HCT116 (cell line): ENCODE data around the gene SLC6A7. TPM values are rescaled to one million over a fixed set of nuclear protein-coding genes. Genes with fewer than 3 reads are reported as not detected.

Source experiments
- ATAC-seq: fragments of 200-7000 bp; cut with Tn5 transposase; 2 replicates; pipeline ENCODE4 v1.9.1; 2020; ENCODE audit warnings: mild to moderate bottlenecking, moderate library complexity
- BruUV-seq: library from RNA; stranded (reverse); fragments of 400-500 nt; replicated peaks from 2 replicates; lab custom pipeline; 2021; lab: Mats Ljungman, UMichigan
- CTCF ChIA-PET: fragments of 300-600 bp; sonication (Branson Sonifier 250); formaldehyde crosslinking; loops from one replicate; lab custom pipeline; 2021; ENCODE audit warnings: antibody characterized with exemption; lab: Charles Lee
- POLR2A ChIA-PET: fragments of 300-600, 350-600 bp; sonication (Branson Sonifier 250); formaldehyde crosslinking; loops from one replicate; lab custom pipeline; 2021; ENCODE audit warnings: antibody characterized with exemption; lab: Charles Lee
- RAD21 ChIA-PET, 2 experiments: fragments of 300-600 bp; sonication (Branson Sonifier 250); formaldehyde crosslinking; loops; one replicate each; lab custom pipeline; 2023; ENCODE audit warnings: low total read pairs in 2 of 2; ENCODE audit not compliant: uncharacterized antibody in 2 of 2, unreplicated experiment in 2 of 2, low non-redundant PET in 1 of 2; lab: Charles Lee
- DNase-seq: peaks from one replicate; pipeline ENCODE4 v3.0.0-alpha.2; 2010; ENCODE audit warnings: low read depth, low spot score
- H2AFZ ChIP-seq: fragments of 200-600 bp; shearing (Covaris generic), sonication (generic); 2 replicates; pipeline ENCODE4 v1.6.1; 2017; ENCODE audit warnings: low read depth, mixed run types, mixed read lengths, antibody characterized with exemption, low read length; ENCODE audit not compliant: poor library complexity, severe bottlenecking
- H3K27ac ChIP-seq: 2 replicates; pipeline ENCODE4 v1.5.1; 2012; ENCODE audit warnings: low read depth, low read length
- H3K27me3 ChIP-seq: fragments of 200-600 bp; sonication (generic); 2 replicates; pipeline ENCODE4 v1.6.1; 2016; ENCODE audit warnings: mixed run types, low read length, mixed read lengths; ENCODE audit not compliant: insufficient read depth
- H3K36me3 ChIP-seq, 2 experiments: fragments of 200-500 bp in 1 of 2; fragments of 200-600 bp in 1 of 2; sonication (Bioruptor generic) in 1 of 2; sonication (generic) in 1 of 2; 2 replicates each; pipeline versions ENCODE4 v1.5.1 to v1.6.1; 2014 to 2016; ENCODE audit warnings: low read length in 2 of 2, inconsistent platforms in 1 of 2, mixed read lengths in 1 of 2, mixed run types in 1 of 2; ENCODE audit not compliant: insufficient read depth in 2 of 2, control insufficient read depth in 1 of 2
- H3K4me1 ChIP-seq, 2 experiments: fragments of 200-600 bp in 1 of 2; sonication (generic) in 1 of 2; 2 replicates each; pipeline versions ENCODE4 v1.5.1 to v1.6.1; 2012 to 2017; ENCODE audit warnings: low read length in 2 of 2, inconsistent platforms in 1 of 2, mild to moderate bottlenecking in 1 of 2, mixed read lengths in 1 of 2, mixed run types in 1 of 2, moderate library complexity in 1 of 2; ENCODE audit not compliant: insufficient read depth in 2 of 2, control insufficient read depth in 1 of 2
- H3K4me2 ChIP-seq: fragments of 200-600 bp; sonication (generic); 2 replicates; pipeline ENCODE4 v1.6.1; 2017; ENCODE audit warnings: mixed run types, low read length, mixed read lengths
- H3K4me3 ChIP-seq, 2 experiments: fragments of 200-600 bp in 1 of 2; sonication (generic) in 1 of 2; replicated peaks in 1 of 2; 2 replicates each; pipeline ENCODE4 v1.5.1; 2011 to 2016; ENCODE audit warnings: low read length in 2 of 2, control low read depth in 1 of 2, low read depth in 1 of 2, mild to moderate bottlenecking in 1 of 2, mixed read lengths in 1 of 2, mixed run types in 1 of 2
- H3K79me2 ChIP-seq: fragments of 200-600 bp; sonication (generic); 2 replicates; pipeline ENCODE4 v1.6.1; 2017; ENCODE audit warnings: mild to moderate bottlenecking, mixed run types, low read length, moderate library complexity, mixed read lengths; ENCODE audit not compliant: insufficient read depth
- H3K9ac ChIP-seq: fragments of 200-600 bp; sonication (generic); 2 replicates; pipeline ENCODE4 v1.6.1; 2016; ENCODE audit warnings: low read length, mixed read lengths
- H3K9me2 ChIP-seq: fragments of 200-600 bp; sonication (generic), shearing (Covaris generic); 2 replicates; pipeline ENCODE4 v1.6.1; 2017; ENCODE audit warnings: mixed run types, mild to moderate bottlenecking, moderate library complexity; ENCODE audit not compliant: insufficient read depth
- H3K9me3 ChIP-seq, 2 experiments: fragments of 200-500 bp in 1 of 2; fragments of 200-600 bp in 1 of 2; sonication (Bioruptor generic) in 1 of 2; sonication (generic) in 1 of 2; 2 replicates each; pipeline ENCODE4 v1.6.1; 2014 to 2017; ENCODE audit warnings: low read length in 2 of 2, mixed read lengths in 2 of 2, inconsistent platforms in 1 of 2, low read depth in 1 of 2, mild to moderate bottlenecking in 1 of 2, mixed run types in 1 of 2, moderate library complexity in 1 of 2; ENCODE audit not compliant: control insufficient read depth in 1 of 2, insufficient read depth in 1 of 2
- H4K20me1 ChIP-seq: fragments of 200-600 bp; sonication (generic), shearing (Covaris generic); 2 replicates; pipeline ENCODE4 v1.6.1; 2017; ENCODE audit warnings: mixed run types, mild to moderate bottlenecking, moderate library complexity; ENCODE audit not compliant: insufficient read depth
- CEBPB ChIP-seq: IDR thresholded peaks from 2 replicates; pipeline ENCODE4 v1.6.1; 2012; ENCODE audit warnings: low read depth
- EGR1 ChIP-seq: IDR thresholded peaks from 2 replicates; pipeline ENCODE4 v1.6.1; 2012; ENCODE audit warnings: low read depth
- ELF1 ChIP-seq: IDR thresholded peaks from 2 replicates; pipeline ENCODE4 v1.6.1; 2012; ENCODE audit warnings: low read depth, borderline replicate concordance
- EZH2 ChIP-seq: fragments of 200-600 bp; sonication (generic); IDR thresholded peaks from 2 replicates; pipeline ENCODE4 v1.6.1; 2017; ENCODE audit warnings: antibody characterized with exemption, mixed run types
- EZH2phosphoT487 ChIP-seq: fragments of 200-600 bp; IDR thresholded peaks from 2 replicates; pipeline ENCODE4 v1.6.1; 2018; ENCODE audit warnings: antibody characterized with exemption, borderline replicate concordance
- FOSL1 ChIP-seq: IDR thresholded peaks from 2 replicates; pipeline ENCODE4 v1.6.1; 2012; ENCODE audit warnings: low read depth
- JUND ChIP-seq: IDR thresholded peaks from 2 replicates; pipeline ENCODE4 v1.6.1; 2012
- MAX ChIP-seq: IDR thresholded peaks from 2 replicates; pipeline ENCODE4 v1.6.1; 2012
- POLR2A ChIP-seq: IDR thresholded peaks from 2 replicates; pipeline ENCODE4 v1.7.0; 2011; ENCODE audit warnings: borderline replicate concordance; ENCODE audit not compliant: insufficient read depth, insufficient read length; ENCODE audit errors: extremely low read depth
- POLR2AphosphoS5 ChIP-seq: IDR thresholded peaks from 2 replicates; pipeline ENCODE4 v1.6.1; 2011; ENCODE audit warnings: mild to moderate bottlenecking, low read depth, low read length, moderate library complexity
- RAD21 ChIP-seq: IDR thresholded peaks from 2 replicates; pipeline ENCODE4 v1.6.1; 2012; ENCODE audit warnings: low read depth, mild to moderate bottlenecking
- REST ChIP-seq: IDR thresholded peaks from 2 replicates; pipeline ENCODE4 v1.6.1; 2012; ENCODE audit warnings: low read depth
- SIN3A ChIP-seq: IDR thresholded peaks from 2 replicates; pipeline ENCODE4 v1.6.1; 2012; ENCODE audit warnings: low read depth
- SRF ChIP-seq: IDR thresholded peaks from 2 replicates; pipeline ENCODE4 v1.6.1; 2012; ENCODE audit warnings: low read depth
- TCF7L2 ChIP-seq: IDR thresholded peaks from 2 replicates; pipeline ENCODE4 v1.7.0; 2011; ENCODE audit warnings: borderline replicate concordance, inconsistent platforms; ENCODE audit not compliant: insufficient read depth, insufficient read length; ENCODE audit errors: extremely low read depth
- YY1 ChIP-seq: IDR thresholded peaks from 2 replicates; pipeline ENCODE4 v1.6.1; 2011; ENCODE audit warnings: low read length, low read depth, moderate library complexity, mild to moderate bottlenecking; ENCODE audit not compliant: insufficient replicate concordance; ENCODE audit errors: extremely low read depth
- intact Hi-C: fragments of 100-400 bp; cut with micrococcal nuclease; formaldehyde crosslinking; loops from 2 replicates; pipeline ENCODE4 v1.10.0; 2022
- total RNA-seq: library from RNA; stranded (reverse); gene quantifications from one replicate; pipeline ENCODE4 v1.2.1, GENCODE V29; 2021; ENCODE audit not compliant: unreplicated experiment
- TF ChIP-seq, protein P1 (sequence below): IDR thresholded peaks from 2 replicates; pipeline ENCODE4 v1.6.1; 2011; ENCODE audit warnings: mild to moderate bottlenecking, low read length, moderate library complexity; ENCODE audit not compliant: insufficient replicate concordance; ENCODE audit errors: extremely low read depth

The SLC6A7 gene
- total RNA-seq, 1 experiment from 2014 or later, result not detected

GRCh38 chr5:150210644-150211043, 20.8 kb downstream of the SLC6A7 start:
- Histone ChIP-seq H3K9ac (no peak overlapping the region), H2AFZ (no peak overlapping the region), H3K27ac (no peak overlapping the region), H3K9me3 (no peaks in the 10 kb centered on the region), H3K4me2 (no peak overlapping the region), H3K79me2 (no peaks in the 10 kb centered on the region), H3K27me3 (no peaks in the 10 kb centered on the region), H3K4me1 (peaks cover 0 to 12% of the 10 kb centered on the region in 2 experiments; a peak in 2 of 4 replicates), H3K36me3 (no peaks in the 10 kb centered on the region), H3K4me3 (no peak overlapping the region), H4K20me1 (no peaks in the 10 kb centered on the region), H3K9me2 (no peaks in the 10 kb centered on the region)
- TF ChIP-seq MAX (no peak), EGR1 (no peak), EZH2 (no peak), SRF (no peak), CEBPB (no peak), POLR2A (no peak), JUND (no peak), FOSL1 (no peak), REST (no peak), EZH2phosphoT487 (no peak), SIN3A (no peak), YY1 (no peak), ELF1 (no peak), POLR2AphosphoS5 (no peak), RAD21 (no peak), TCF7L2 (no peak)
- TF ChIP-seq, protein P1, sequence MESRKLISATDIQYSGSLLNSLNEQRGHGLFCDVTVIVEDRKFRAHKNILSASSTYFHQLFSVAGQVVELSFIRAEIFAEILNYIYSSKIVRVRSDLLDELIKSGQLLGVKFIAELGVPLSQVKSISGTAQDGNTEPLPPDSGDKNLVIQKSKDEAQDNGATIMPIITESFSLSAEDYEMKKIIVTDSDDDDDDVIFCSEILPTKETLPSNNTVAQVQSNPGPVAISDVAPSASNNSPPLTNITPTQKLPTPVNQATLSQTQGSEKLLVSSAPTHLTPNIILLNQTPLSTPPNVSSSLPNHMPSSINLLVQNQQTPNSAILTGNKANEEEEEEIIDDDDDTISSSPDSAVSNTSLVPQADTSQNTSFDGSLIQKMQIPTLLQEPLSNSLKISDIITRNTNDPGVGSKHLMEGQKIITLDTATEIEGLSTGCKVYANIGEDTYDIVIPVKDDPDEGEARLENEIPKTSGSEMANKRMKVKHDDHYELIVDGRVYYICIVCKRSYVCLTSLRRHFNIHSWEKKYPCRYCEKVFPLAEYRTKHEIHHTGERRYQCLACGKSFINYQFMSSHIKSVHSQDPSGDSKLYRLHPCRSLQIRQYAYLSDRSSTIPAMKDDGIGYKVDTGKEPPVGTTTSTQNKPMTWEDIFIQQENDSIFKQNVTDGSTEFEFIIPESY, result no peak
- RAD21 ChIA-PET, result no interaction called here
- no peak for DNase-seq
- POLR2A ChIA-PET, result no interaction called here
- no peak for ATAC-seq
- BruUV-seq, result no TSS peak
- intact Hi-C loops, result loop anchor here (10.0 kb wide), 2 partner anchors 166 to 206 kb away; partner anchors contain the start of genes HMGXB3 and TIGD6
- CTCF ChIA-PET, result no interaction called here
